Measurements from ENCODE around the gene RNASE12.
A peak's percentile ranks its signal among the peaks of the same experiment; 100 is the strongest.
"Not testable (repeated sequence)": the region's sequence is repeated elsewhere in the genome, so short reads cannot be mapped to it uniquely, and the experiment has no call there.

The RNASE12 gene

DNA sequence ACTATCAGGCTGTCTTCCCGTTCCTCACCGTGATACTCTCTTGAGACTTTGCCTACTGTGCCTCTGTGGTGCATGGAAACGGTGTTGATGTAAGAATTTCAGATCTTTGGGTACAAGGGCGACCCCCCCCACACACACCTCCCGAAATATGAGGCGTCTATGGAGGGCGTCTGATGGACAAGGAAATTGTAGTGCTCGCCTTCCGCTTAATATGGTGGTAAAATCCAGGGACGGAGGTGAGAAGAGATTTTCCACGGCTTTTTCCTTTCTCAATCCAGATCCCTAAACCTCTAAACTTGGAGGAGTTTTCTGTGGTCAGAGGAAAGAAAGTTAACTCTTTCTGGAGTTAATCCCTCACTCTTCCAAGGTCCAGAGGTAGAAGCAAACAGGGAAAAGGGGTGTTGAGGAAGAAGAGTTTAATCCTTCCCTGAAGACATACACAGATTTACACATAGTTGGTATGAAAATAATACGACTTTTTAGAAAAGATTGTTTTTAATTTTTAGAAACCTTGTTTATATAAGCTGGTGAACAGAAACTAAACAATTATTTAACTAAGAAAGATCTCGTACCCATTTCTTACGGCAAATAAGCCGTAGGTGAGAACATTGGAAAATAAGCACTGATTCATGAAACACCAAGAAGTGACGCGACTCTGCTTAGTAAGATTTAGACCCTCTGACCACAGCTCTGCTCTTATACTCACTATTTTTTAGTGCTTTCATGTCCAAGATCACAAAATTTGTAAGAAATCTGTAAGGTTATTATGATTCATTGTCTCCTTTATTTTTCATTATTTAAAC, 23.1 kb upstream of the RNASE12 start:
- DNase-seq (ENCODE audit: low spot score), result no peak

DNA sequence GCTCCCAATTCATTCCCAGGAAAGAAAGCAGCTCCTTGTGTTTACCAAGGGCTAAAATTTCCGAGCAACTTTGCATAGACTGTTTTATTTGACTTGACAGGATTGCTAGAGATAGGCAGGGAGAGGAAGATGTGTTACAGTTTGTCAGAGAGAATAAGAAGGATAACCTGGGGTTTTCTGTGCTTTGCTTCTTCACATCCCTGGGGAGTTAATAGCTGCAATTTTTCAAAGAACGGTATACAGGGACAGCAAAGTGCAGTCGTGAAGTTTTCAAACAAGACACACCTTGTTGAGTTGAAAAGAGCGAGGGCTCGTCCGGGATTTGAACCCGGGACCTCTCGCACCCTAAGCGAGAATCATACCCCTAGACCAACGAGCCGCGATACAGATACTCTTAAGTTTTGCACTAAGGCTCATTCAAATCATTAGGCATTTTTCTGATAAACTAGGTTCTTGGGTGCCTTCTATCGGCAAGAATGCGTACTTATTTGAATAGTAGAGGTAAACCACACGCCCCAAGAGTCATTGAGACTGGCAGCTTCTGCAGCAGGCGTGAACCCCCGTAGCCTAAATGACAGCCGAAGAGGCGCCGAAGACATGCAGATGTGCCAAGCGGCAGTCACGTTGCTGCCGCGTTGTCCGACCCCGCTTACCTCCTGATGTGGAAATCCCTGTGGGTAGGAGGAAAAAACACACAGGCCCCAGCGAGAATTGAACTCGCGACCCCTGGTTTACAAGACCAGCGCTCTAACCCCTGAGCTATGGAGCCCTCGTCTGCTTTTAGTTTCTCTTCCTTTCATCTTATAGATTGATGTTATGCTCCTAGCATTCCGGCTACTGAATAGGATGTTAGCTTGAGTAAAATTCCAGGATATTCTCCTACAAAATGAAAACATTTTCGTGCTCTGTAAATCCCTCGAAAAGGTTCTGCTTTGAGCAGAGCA, 22.2 kb upstream of the RNASE12 start:
- peak; percentile 85 for DNase-seq (ENCODE audit: low spot score)

- no peak for DNase-seq (ENCODE audit: low spot score)
These were observed 21.2 kb upstream of the RNASE12 start for GRCh38 chr14:20612403-20612802.

GRCh38 chr14:20611277-20611676, 20.1 kb upstream of the RNASE12 start:
- DNase-seq (ENCODE audit: low spot score), result no peak

DNA sequence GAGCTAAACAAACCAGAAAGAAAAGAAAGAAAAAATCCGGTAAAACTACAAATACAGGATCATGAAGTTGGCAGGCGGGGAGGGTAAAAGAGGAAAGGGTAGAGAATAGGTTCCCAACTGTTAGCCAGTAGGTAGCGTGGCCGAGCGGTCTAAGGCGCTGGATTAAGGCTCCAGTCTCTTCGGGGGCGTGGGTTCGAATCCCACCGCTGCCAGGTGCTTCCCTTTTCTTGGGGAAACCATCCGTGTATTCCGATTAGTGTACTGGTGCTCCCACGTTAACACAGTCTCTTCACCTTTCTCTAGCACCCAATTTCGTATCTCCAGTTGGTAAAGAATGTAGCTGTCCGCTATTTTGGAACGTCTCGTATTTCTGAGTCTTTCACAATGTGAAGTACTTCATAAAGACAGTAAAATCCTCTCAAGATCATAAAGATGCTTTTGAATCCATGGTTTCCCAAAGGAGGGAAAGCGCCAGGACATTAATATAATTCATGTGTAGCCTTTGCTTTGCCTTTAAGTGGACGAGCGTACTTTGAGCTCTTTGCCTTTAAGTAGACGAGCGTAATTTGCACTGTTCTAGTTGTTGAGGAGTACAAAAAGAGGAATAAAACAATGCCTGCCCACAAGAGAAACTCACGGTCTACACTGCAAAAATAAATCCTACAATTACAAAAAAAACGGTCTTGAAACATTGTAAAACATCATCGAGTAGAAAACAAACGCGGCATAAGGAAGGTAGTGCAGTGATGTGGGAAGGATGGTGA, 19.0 kb upstream of the RNASE12 start:
- peak; percentile 75 for DNase-seq (ENCODE audit: low spot score)

DNA sequence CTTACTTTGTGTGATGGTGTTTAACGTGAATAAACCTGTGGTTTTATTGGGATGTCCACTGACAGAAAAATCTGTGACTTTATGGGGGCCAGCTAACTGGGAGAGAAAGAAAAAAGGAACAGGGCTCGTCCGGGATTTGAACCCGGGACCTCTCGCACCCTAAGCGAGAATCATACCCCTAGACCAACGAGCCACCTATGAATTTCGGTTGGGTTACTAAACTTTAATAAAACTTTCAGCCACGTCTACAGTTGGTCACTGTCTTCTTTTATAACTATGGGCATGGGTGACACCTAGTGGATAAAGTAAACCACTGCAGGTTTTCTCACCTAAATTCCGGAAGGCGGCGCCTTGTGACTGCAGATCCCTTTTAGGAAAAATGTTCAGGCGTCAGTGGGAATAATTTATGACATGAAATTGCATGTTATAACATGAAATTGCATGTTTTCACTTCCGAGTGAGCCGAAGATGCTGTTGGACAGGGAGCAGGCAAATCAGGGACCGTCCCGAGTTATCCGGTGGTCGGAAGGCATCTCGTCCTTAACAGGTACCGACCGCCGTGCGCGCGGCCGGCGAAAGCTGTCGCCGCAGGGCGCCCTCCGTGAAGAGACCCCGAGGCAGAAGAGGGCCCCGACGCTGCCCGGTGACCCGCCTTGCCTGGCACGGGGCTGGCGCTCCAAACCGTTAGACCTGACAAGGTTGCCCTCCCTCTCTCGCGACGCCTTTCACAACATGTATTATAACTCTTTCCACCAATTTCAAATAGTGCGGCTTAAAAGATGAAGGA, 18.2 kb upstream of the RNASE12 start:
- DNase-seq (ENCODE audit: low spot score), result peak; percentile 80

- DNase-seq (ENCODE audit: low spot score), result no peak
These were observed 17.4 kb upstream of the RNASE12 start for GRCh38 chr14:20608383-20609110.

GRCh38 chr14:20607617-20608016, 16.4 kb upstream of the RNASE12 start:
- no peak for DNase-seq (ENCODE audit: low spot score)

DNA sequence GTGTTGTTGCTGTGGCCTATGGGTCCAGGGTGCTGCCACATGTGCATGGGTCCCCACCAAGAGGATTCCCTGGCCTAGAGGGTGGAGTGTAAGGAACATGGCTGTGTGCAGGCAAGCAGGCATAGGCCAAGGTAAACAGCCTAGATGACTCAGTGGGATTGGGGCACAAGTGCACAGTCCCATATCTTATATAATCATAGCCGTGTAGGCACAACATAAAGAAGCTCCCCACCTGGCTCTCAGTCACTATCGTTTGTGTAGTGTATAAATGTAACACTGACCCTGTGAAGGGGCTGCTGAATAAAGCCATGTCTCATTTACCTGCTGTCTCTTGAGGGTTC, 15.7 kb upstream of the RNASE12 start:
- no peak for DNase-seq (ENCODE audit: low spot score)

DNA sequence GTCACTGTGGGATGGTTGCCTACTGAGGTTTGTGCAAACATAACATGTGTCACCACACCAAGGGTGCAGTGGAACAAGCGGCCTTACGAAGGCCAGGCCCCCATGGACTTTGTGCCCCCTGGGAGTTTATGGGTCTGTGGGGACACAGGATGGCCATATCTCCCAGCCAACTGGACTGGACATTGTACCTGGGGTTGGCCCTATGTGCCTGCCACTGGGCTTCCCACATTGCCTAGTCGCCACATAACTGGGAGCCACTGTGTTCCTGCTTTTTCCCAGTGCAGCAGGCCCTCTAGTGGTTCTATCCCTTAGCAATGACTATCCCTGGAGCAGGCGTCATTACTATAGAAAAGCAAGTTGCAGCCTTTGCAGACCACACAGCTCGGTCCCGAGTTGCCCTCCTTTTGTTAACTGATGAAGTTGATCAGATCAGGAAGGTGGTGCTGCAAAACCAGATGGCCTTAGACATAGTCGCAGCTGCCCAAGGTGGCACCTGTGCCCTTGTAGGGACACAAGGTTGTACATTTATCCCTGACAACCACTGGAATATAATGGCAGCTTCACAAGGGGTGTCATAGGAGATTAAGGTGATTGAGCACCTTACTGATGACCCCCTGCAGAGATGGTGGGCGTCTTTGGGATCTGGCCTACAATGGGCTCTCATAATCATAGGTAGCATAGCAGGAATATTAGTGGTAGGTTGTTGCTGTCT, 15.2 kb upstream of the RNASE12 start:
- peak; percentile 42 for DNase-seq (ENCODE audit: low spot score)

GRCh38 chr14:20603813-20604690, 12.9 kb upstream of the RNASE12 start:
- no peak for DNase-seq (ENCODE audit: low spot score)

DNA sequence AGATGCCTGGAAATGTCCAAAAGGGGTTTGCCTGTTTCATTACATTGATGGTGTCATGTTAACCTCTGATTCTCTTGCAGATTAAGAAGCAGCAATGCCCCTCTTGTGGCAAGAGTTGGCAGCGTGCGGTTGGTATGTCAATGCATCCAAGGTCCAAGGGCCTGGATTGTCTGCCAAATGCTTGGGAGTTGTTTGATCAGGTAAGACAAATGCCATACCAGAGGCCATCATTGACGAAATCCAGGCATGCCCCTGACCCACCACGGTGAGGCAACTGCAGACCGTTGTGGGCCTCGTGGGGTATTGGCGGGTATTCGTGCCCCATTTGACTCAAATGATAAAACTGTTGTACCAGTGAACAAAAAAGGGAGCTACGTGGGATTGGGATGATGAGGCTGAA, 11.4 kb upstream of the RNASE12 start:
- no peak for DNase-seq (ENCODE audit: low spot score)

GRCh38 chr14:20601522-20601921, 10.3 kb upstream of the RNASE12 start:
- no peak for DNase-seq (ENCODE audit: low spot score)

GRCh38 chr14:20597108-20597507, 5.9 kb upstream of the RNASE12 start:
- DNase-seq (ENCODE audit: low spot score), result no peak

- DNase-seq (ENCODE audit: low spot score), result not testable (repeated sequence)
These were observed 4.5 kb upstream of the RNASE12 start for GRCh38 chr14:20595726-20596125.

DNA sequence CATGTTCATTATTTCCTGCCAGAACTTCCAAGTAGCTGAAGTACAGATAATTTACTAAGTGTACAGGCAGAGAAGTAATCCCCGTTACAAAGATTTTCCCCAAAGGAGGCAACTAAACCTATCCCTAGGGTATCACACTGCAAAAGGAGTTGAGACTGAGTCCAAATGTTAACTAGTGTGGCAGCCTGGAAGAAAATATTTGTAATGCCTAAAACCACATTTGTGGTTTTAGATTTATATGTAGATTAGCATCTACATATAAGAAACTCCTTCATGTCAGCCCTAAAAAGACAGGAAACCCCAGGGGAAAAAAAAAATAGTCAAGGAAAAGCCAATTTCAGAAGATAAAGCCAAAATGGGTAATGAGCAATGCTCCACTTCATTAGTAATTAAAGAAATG, 1.4 kb upstream of the RNASE12 start:
- DNase-seq (ENCODE audit: low spot score), result no peak

DNA sequence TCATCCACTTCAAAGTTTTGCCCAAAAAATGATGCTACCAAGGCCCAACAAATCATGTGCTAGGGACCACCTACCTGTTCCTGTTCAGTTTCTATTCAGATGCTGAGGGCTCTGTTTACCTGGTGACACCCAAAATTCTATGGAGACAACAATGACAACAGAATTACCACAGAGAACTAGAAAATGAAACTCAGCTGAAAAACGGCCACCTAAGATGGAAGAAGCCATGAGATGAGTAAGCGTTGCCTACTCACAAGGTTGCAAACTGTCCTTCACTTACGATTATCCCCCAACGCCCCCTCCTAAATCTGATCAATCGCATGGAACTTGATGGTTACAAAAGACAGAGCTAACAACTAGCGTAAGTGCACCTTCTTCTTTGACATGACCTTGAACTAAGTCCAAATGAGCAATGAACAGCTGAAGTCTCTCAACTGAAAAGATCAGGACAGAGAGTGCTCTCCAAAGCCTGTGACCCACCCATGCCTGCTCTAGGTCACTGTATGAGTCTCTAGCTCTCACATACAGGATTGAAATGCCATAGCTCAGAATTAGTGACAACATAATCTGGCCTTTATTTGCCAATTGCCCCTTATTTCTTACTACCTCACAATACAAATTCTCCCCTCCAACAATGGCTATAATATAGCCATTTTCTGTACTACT, 3.6 kb downstream of the RNASE12 start, which contains the start of gene RNASE11:
RNASE11 (minus strand) TSS at position 513 of the 666 bp plus-strand sequence.
- no peak for DNase-seq (ENCODE audit: low spot score)

- DNase-seq (ENCODE audit: low spot score), result no peak
These were observed 7.3 kb downstream of the RNASE12 start for GRCh38 chr14:20583908-20584307.

GRCh38 chr14:20583142-20583541, 8.0 kb downstream of the RNASE12 start:
- no peak for DNase-seq (ENCODE audit: low spot score)
